Hepatocyte (in vitro differentiated cells): ENCODE data around the gene KCNK4. TPM values are rescaled to one million over a fixed set of nuclear protein-coding genes. Genes with fewer than 3 reads are reported as not detected.
A peak's percentile ranks its signal among the peaks of the same experiment; 100 is the strongest.

Source experiments
- DNase-seq: peaks from one replicate; pipeline ENCODE4 v3.0.0-alpha.2; 2016; ENCODE audit warnings: low spot score
- H2AFZ ChIP-seq: fragments of 200-600 bp; sonication (generic); 2 replicates; pipeline ENCODE4 v1.6.0; 2016; ENCODE audit warnings: antibody characterized with exemption, mild to moderate bottlenecking
- H3K27ac ChIP-seq: fragments of 200-600 bp; sonication (generic); 2 replicates; pipeline ENCODE4 v1.5.1; 2016; ENCODE audit warnings: mild to moderate bottlenecking
- H3K27me3 ChIP-seq: fragments of 200-600 bp; sonication (generic); 2 replicates; pipeline ENCODE4 v1.6.1; 2016
- H3K36me3 ChIP-seq: fragments of 200-600 bp; sonication (generic); replicated peaks from 2 replicates; pipeline ENCODE4 v1.5.1; 2016; ENCODE audit warnings: low read depth; ENCODE audit not compliant: insufficient read depth
- H3K4me1 ChIP-seq: fragments of 200-600 bp; sonication (generic); 2 replicates; pipeline ENCODE4 v1.5.1; 2016; ENCODE audit warnings: mild to moderate bottlenecking, moderate library complexity; ENCODE audit not compliant: insufficient read depth
- H3K4me2 ChIP-seq: fragments of 200-600 bp; sonication (generic); 2 replicates; pipeline ENCODE4 v1.6.0; 2016
- H3K4me3 ChIP-seq: fragments of 200-600 bp; sonication (generic); 2 replicates; pipeline ENCODE4 v1.5.1; 2016; ENCODE audit warnings: mild to moderate bottlenecking
- H3K79me2 ChIP-seq: fragments of 200-600 bp; sonication (generic); 2 replicates; pipeline ENCODE4 v1.6.0; 2017; ENCODE audit warnings: mild to moderate bottlenecking
- H3K9me2 ChIP-seq: fragments of 200-600 bp; sonication (generic); replicated peaks from 2 replicates; pipeline ENCODE4 v1.6.0; 2017; ENCODE audit warnings: mild to moderate bottlenecking; ENCODE audit not compliant: insufficient read depth
- H3K9me3 ChIP-seq: fragments of 200-600 bp; sonication (generic); 2 replicates; pipeline ENCODE4 v1.5.1; 2016; ENCODE audit warnings: low read depth, mild to moderate bottlenecking
- H4K20me1 ChIP-seq: fragments of 200-600 bp; sonication (generic); 2 replicates; pipeline ENCODE4 v1.6.0; 2016; ENCODE audit warnings: mild to moderate bottlenecking; ENCODE audit not compliant: insufficient read depth, poor library complexity, severe bottlenecking
- CTCF ChIP-seq: fragments of 200-600 bp; sonication (generic); IDR thresholded peaks from 2 replicates; pipeline ENCODE4 v1.5.1; 2016; ENCODE audit warnings: antibody characterized with exemption, mild to moderate bottlenecking; ENCODE audit not compliant: poor library complexity
- EZH2 ChIP-seq: fragments of 200-600 bp; sonication (generic); IDR thresholded peaks from 2 replicates; pipeline ENCODE4 v1.6.1; 2016; ENCODE audit warnings: antibody characterized with exemption, mild to moderate bottlenecking, borderline replicate concordance
- EZH2phosphoT487 ChIP-seq: fragments of 200-600 bp; sonication (generic); IDR thresholded peaks from one replicate; pipeline ENCODE4 v1.6.1; 2018; ENCODE audit warnings: antibody characterized with exemption, mild to moderate bottlenecking, low read depth, moderate library complexity; ENCODE audit not compliant: unreplicated experiment, severe bottlenecking
- WGBS: methylation state at CpG from one replicate; pipeline ENCODE4 v1.1.6; 2016; ENCODE audit warnings: low lambda C conversion rate; ENCODE audit errors: missing lambda C conversion rate; 5-methylcytosine and 5-hydroxymethylcytosine counted together
- polyA plus RNA-seq: library from polyadenylated mRNA; unstranded; fragments of >200 nt; fragmentation: Nextera tagmentation; extraction: Ambion mirVana; gene quantifications from 2 replicates; pipeline ENCODE4 v1.2.1, GENCODE V29; 2016
- total RNA-seq: library from RNA; depleted of rRNA; stranded (reverse); fragments of >200 nt; gene quantifications from 2 replicates; pipeline ENCODE4 v1.2.3, GENCODE V29; 2014

The KCNK4 gene
- total and polyA plus RNA-seq, 2 experiments from 2014 or later, result not detected

DNA sequence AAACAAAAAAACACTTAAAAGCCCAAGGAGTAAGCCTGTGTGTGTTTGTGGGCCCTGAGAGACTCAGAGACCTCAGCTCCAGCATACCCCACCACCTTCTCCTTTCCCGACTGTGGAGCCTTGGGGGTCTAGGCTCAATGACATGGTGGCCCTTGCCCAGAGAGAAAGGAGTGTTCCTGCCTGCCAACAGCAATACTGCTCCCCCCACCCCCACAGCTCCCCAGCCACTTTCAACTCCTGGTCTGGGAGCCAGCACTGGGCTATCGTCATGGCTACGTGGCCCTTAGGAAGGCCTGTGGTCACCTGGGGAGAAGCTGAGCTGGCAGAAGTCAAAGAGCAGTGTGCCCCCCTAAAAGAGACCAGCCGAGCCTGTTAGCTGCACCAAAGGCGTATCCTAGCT is 47.0 kb upstream of the KCNK4 start:
- Histone ChIP-seq H3K4me3 (no peak overlapping the region), H3K9me3 (no peaks in the 10 kb centered on the region), H2AFZ (no peak overlapping the region), H3K79me2 (peaks cover 29% of the 10 kb centered on the region), H3K27ac (no peak overlapping the region), H3K9me2 (no peaks in the 10 kb centered on the region), H4K20me1 (no peaks in the 10 kb centered on the region), H3K36me3 (no peaks in the 10 kb centered on the region), H3K4me2 (no peak overlapping the region), H3K4me1 (peaks cover 23% of the 10 kb centered on the region), H3K27me3 (no peaks in the 10 kb centered on the region)
- DNase-seq, result no peak
- WGBS, result 70% methylated on average over 5 of the region's 5 CpGs
- TF ChIP-seq EZH2, result no peak
- no peak for TF ChIP-seq CTCF
- no peak for TF ChIP-seq EZH2phosphoT487

GRCh38 chr11:64244966-64245365 is 46.1 kb upstream of the KCNK4 start:
- H3K79me2 ChIP-seq, result peaks cover 29% of the 10 kb centered on the region
- H3K4me2 ChIP-seq, result peak overlapping the region; percentile 96
- no peaks in the 10 kb centered on the region for H3K9me3 ChIP-seq
- H3K27ac ChIP-seq, result peak overlapping the region; percentile 96
- WGBS, result 69% methylated on average over 6 of the region's 6 CpGs
- H3K4me3 ChIP-seq, result no peak overlapping the region
- no peak overlapping the region for H2AFZ ChIP-seq
- H3K4me1 ChIP-seq, result peaks cover 19% of the 10 kb centered on the region
- no peaks in the 10 kb centered on the region for H3K27me3 ChIP-seq
- no peaks in the 10 kb centered on the region for H3K36me3 ChIP-seq
- TF ChIP-seq EZH2 (no peak), CTCF (no peak), EZH2phosphoT487 (no peak)
- H3K9me2 ChIP-seq, result no peaks in the 10 kb centered on the region
- no peaks in the 10 kb centered on the region for H4K20me1 ChIP-seq
- no peak for DNase-seq

DNA sequence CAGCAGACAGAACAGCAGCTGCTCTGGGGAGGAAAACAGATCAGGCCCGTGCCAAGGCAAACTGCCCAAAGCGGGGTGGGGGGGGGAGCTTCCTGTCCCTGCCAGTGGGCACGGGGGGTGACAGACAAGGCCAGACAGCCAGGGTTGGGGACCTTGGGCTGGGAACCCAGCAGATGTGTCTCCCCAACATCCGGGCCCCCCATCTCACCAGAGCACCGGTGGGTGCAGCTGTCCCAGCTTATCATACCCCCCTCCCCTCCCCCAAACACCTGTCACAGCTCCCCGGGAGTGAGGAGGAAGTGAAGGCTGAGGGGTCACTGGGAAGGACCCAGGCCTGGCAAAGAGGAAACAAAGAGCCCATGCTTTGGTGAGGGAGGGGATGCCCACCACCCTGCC is 45.7 kb upstream of the KCNK4 start:
- H3K4me1 ChIP-seq, result peaks cover 19% of the 10 kb centered on the region
- 25% methylated on average over 2 of the region's 6 CpGs for WGBS
- no peak overlapping the region for H2AFZ ChIP-seq

More for the DNA sequence above, 45.7 kb upstream of the KCNK4 start:
- DNase-seq, result no peak
- Histone ChIP-seq H3K36me3 (no peaks in the 10 kb centered on the region), H3K9me3 (no peaks in the 10 kb centered on the region), H3K27me3 (no peaks in the 10 kb centered on the region), H3K9me2 (no peaks in the 10 kb centered on the region), H3K4me3 (peak overlapping the region; percentile 89), H3K4me2 (peak overlapping the region; percentile 96), H4K20me1 (no peaks in the 10 kb centered on the region), H3K27ac (peak overlapping the region; percentile 96), H3K79me2 (peaks cover 29% of the 10 kb centered on the region)
- no peak for TF ChIP-seq CTCF
- no peak for TF ChIP-seq EZH2phosphoT487
- TF ChIP-seq EZH2, result no peak
